A673 (cell line): Measurements from ENCODE around the gene SIGLEC10.

Experiments used
- CTCF ChIP-seq: fragments of 300-800, 200-600 bp; sonication (generic); conservative IDR thresholded peaks from 2 replicates; pipeline ENCODE4 v1.5.1; 2017; ENCODE audit warnings: low read depth, mild to moderate bottlenecking, antibody characterized with exemption, low read length, moderate library complexity, mixed read lengths
- EZH2 ChIP-seq: fragments of 200-600 bp; sonication (generic); IDR thresholded peaks from 2 replicates; pipeline ENCODE4 v1.6.1; 2017; ENCODE audit warnings: borderline replicate concordance, low read depth, mild to moderate bottlenecking, mixed read lengths, antibody characterized with exemption, low read length; ENCODE audit not compliant: poor library complexity, severe bottlenecking

GRCh38 chr19:51375504-51376221 lies 41.8 kb downstream of the SIGLEC10 start:
- TF ChIP-seq CTCF (no peak), EZH2 (no peak)
